Activated naive CD4-positive, alpha-beta T cell treated with anti-CD3 and anti-CD28 coated beads, Interleukin-2, amount 50 U/mL, for 16 hours (primary cell): ENCODE data around the gene ME1.
A peak's percentile ranks its signal among the peaks of the same experiment; 100 is the strongest.
"Not testable (repeated sequence)": the region's sequence is repeated elsewhere in the genome, so short reads cannot be mapped to it uniquely, and the experiment has no call there.

Experiments used
- DNase-seq: peaks from one replicate; pipeline ENCODE4 v3.0.0-alpha.2; 2020

Gene ME1

GRCh38 chr6:83252719-83253118 is 178.1 kb downstream of the ME1 start:
- no peak for DNase-seq

DNA sequence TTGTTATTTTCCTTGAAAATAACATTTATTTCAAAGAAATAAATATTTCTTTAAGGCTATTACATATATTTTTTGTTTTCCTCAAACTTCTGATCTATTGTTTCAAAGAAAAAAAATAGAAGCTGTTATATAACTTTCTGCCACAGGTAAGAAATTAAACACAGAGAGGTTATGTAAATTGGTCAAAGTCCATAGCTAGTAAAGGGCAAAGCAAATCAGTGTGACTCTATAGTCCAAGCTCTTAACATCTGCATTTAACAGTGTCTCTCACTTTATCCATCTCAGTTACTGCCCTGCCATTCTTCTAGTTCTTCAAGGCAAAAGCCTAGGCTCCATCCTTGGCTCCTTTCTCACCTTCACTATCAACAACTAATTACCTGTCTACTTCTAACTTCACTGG is 180.6 kb downstream of the ME1 start:
- no peak for DNase-seq

GRCh38 chr6:83247471-83247870 is 183.4 kb downstream of the ME1 start:
- DNase-seq = no peak

DNA sequence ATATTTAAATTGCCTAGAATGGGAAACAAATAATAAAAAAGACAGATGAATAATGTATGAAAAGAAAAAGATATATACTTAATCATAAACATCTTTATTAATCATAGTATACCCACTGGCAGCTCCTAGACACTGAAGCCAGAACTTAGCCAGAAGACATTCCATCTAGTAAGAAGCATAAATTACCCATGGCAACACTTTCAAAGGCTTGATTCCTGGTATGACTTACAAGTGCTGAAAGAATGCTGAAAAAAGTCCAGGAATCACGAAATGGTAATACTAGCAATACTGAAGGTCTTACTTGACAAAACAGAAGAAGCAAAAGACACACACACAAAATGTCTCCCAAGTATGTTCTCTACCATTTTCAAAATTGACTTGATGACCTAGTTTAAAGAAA is 199.7 kb downstream of the ME1 start:
- DNase-seq = no peak

DNA sequence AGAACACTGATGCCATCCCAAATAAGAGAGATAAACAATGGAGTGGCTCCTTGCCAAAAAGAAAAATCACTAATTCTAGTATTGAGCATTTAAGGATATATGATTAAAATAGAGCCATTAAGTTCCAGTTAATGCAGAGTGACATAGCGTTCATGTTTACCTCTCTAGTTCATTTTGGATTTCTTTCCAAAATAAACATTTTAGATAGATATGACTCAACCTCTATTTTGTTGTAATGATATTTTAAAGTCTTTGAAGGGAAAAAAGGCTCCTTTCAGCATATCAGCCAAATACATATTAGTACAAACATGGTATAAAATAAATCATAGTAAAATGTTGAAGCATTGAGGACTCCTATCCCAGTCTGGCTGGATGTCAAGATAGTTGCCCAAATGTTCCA is 204.3 kb downstream of the ME1 start:
- DNase-seq = no peak

- DNase-seq = no peak
Measured at GRCh38 chr6:83221889-83222479, 208.9 kb downstream of the ME1 start.

DNA sequence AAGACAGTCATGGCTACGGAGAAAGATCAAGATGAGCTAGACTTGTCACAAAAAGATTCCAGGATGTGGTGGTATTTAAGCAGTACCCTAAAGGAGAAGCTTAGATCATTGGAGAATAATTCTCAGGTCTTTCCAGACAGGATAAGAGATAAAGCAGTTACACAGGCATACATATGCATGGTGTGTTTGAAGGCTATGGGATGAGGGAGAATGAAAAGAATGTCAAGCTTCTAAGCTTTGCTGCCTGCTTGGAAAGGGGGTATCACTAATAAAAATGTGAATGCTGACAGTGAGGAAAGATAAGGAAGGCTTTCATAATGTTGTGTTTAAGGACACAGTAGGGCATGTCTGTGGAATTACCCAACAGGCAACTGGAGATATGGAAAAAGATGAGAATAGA is 209.6 kb downstream of the ME1 start:
- DNase-seq = no peak

GRCh38 chr6:83220121-83220520 is 210.7 kb downstream of the ME1 start:
- no peak for DNase-seq

GRCh38 chr6:83218646-83219045 is 212.2 kb downstream of the ME1 start:
- DNase-seq = no peak

GRCh38 chr6:83216806-83217205 is 214.0 kb downstream of the ME1 start:
- no peak for DNase-seq

GRCh38 chr6:83215131-83216047 is 215.5 kb downstream of the ME1 start:
- DNase-seq = peak; percentile 54

DNA sequence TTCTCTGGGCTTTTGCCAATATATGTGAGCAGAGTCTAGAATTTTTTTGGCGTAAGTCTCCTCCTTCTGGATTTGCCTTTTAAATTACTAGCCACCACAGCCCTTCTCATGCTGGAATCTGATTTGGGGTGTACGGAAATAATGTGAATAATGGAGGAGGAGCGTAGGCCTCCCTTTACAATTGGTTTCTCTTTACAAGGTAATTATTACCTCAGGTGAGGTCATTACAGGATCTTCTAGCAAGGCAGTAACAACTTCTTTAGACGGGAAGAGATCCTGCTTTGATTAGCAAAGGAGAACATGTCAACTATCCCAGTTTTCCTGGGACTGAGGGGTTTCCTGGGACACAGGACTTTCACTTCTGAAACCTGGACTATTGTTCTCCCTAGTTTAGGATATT is 228.8 kb downstream of the ME1 start:
- DNase-seq = no peak

DNA sequence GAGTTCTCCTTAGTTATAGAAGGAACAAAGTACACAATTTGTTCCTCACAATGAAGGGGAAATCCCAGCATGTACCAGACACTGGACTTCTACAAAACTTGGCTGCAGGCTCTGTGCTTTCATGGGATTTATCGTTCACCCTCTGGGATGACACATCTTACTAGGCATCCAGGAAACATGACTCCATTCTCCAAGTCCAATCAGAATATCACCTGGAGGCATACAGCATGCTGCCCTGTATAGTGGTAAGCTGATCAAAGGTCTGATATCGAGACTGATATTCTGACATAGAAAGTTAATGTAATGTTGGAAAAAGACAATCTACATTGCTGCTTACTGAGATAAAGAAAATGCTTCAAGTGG is 231.0 kb downstream of the ME1 start:
- no peak for DNase-seq

- no peak for DNase-seq
Measured at GRCh38 chr6:83199173-83199862, 231.5 kb downstream of the ME1 start.

- DNase-seq = no peak
Measured at GRCh38 chr6:83198486-83199172, 232.2 kb downstream of the ME1 start.

- peak; percentile 13 for DNase-seq
Measured at GRCh38 chr6:83193747-83194566, 236.9 kb downstream of the ME1 start.

DNA sequence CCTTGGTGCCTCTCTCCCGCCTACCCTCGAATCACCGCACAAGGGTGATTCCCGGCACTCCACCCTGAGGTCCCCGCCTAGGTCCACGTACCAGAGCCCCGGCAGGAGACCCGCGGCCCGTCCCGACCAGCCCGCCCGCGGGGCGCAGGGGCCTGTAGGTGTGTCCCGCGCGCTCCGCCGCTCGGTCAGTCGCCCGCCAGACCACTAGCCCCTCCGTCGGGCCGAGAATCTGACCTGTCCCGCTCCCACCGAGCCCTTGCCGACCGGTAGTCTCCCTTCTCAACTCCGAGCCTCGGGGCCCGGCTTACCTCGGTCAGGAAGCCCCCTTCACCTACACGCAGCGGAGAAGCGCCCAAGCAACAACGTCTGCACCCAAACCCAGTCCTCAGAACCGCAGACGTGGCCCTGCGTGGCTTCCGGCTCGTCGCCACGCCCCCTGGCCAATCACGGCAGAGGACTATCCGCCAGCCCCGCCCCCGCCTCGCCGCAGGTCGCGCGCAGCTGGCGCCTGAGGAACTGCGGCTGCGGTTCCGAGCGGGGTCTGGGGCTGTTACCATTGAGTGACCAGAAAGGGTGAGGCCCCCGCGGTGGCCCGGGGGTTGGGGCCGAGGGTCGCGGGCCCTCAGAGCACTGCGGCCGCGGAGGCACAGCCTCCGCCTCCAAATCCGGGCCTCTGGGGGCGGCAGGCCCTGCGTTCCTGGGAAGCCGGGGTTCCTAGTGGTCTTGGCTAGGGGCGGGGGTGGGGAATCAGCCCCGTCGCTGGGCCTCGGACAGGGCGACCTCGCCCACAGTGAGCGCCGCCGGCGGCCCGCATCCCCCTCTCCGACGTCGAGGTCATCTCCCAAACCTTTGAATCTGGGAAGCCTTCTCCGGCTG is 237.7 kb downstream of the ME1 start, which contains the start of the genes PGM3 and RWDD2A:
Gene PGM3, minus strand, starts transcription at position 395 of the 876 bp plus-strand sequence. CDS start 2,253 bp downstream, outside the sequence.
Gene RWDD2A, plus strand, starts transcription at position 487 of the 876 bp plus-strand sequence. CDS start 1,095 bp downstream, outside the sequence.
- DNase-seq = peak; percentile 92

- DNase-seq = no peak
Measured at GRCh38 chr6:83192456-83192855, 238.4 kb downstream of the ME1 start.

GRCh38 chr6:83191974-83192373 is 238.9 kb downstream of the ME1 start:
- not testable (repeated sequence) for DNase-seq

GRCh38 chr6:83190626-83191025 is 240.2 kb downstream of the ME1 start:
- no peak for DNase-seq

DNA sequence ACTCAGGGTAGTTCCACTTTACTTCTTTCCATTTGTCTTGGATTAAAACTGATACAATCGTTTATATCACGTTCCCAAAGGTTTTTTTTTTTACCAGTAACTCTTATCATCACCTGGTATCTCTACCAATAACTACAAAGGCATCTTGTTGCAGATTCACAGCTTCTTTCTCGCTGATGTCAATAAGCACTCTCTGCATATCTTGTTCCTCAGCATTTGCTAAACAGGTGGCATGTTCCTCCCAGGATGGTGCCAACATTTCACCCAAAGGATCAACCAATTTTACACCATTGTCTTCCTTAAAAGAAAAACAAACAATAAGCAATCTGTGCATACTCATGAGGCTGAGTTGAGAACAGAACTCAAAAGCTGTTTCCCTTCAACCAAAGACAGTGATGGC is 242.3 kb downstream of the ME1 start:
- no peak for DNase-seq
